Transverse colon (tissue), 3 donors: ENCODE data around the gene TAS2R60.

Source experiments
- CTCF ChIP-seq, 5 experiments: fragments of 200-600 bp in 3 of 5; fragments of 450-650 bp in 2 of 5; sonication (generic) in 3 of 5; IDR thresholded peaks; 1 replicate in 2 of 5; 2 replicates in 3 of 5; pipeline ENCODE4 v1.5.1; 2016 to 2017; ENCODE audit warnings: antibody characterized with exemption in 5 of 5, inconsistent platforms in 3 of 5, mild to moderate bottlenecking in 2 of 5, moderate library complexity in 1 of 5
- EP300 ChIP-seq: sonication (generic); formaldehyde crosslinking; IDR thresholded peaks from one replicate; pipeline ENCODE4 v1.6.1; 2017; ENCODE audit warnings: antibody characterized with exemption, low read depth
- POLR2A ChIP-seq: fragments of 450-650 bp; IDR thresholded peaks from one replicate; pipeline ENCODE4 v1.6.1; 2016; ENCODE audit warnings: antibody characterized with exemption, mild to moderate bottlenecking, moderate library complexity

DNA sequence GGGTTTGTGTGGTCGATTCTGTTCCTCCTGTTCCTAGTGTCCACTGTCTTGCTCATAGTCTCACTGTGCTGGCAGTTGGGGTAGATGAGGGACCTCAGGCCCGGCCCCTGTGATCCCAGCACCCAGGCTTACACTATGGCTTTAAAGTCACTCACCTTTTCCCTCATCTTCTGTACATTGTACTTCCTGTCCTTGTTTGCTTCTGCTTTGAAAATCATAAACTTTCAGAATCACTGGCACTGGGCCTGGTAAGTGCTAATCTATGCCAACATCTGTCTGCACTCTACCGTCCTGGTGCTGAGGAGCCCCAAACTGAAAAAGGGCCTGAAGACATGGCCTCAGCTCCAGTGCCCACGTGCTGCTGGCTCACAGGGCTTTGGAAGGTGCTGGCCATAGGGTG lies 5.7 kb upstream of the TAS2R60 start:
- TF ChIP-seq CTCF (IDR thresholded peaks at IDR 0.05) (no peak), POLR2A (no peak), EP300 (no peak)
